Measurements from ENCODE around the gene FGF9. TPM values are rescaled to one million over a fixed set of nuclear protein-coding genes. Genes with fewer than 3 reads are reported as not detected.

The FGF9 gene
- polyA plus RNA-seq, 1 donor (not counting 4 experiments of a cell fraction or from before 2014, with no cell fraction given): not detected

DNA sequence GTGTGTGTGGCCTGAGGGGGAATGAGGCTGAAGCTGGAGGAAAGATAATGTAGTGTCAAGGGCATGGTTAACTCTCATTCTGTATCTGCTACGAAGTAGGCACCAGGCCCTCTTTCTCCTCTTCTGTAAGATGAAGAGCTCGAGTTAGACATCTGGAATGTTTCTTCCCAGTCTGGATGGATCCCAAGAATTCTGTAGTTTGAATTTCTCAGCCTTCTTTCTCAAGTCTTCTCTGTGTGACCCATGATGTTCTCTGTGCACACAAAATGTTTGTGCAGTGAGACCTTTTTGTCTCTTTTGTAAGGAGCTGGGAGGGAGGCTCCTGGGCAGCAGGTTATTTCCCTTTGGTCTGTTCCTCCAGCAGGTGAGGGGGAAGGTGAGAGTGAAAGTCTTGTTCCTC lies 13.7 kb downstream of the FGF9 start:
- Histone ChIP-seq H3K9me1 (ENCODE audit: control insufficient read depth, extremely low read depth, insufficient read depth, low read length) (no peaks in the 10 kb centered on the region), H3K9ac (ENCODE audit: control insufficient read depth, extremely low read depth, insufficient read depth, low read length) (no peak overlapping the region), H3K79me2 (ENCODE audit: control insufficient read depth, insufficient read depth, low read length) (no peaks in the 10 kb centered on the region), H3K4me3 (ENCODE audit: control insufficient read depth in 2 of 3, extremely low read depth in 1 of 3, insufficient read depth in 2 of 3, low read depth in 1 of 3, low read length in 3 of 3) (no peak overlapping the region), H3K9me3 (ENCODE audit: control insufficient read depth, low read depth, low read length) (no peaks in the 10 kb centered on the region), H3K4me1 (ENCODE audit: control insufficient read depth, extremely low read depth, insufficient read depth, low read length) (peaks cover 36% of the 10 kb centered on the region), H3K27ac (ENCODE audit: control insufficient read depth, insufficient read depth, low read length) (no peak overlapping the region), H4K20me1 (ENCODE audit: control insufficient read depth, extremely low read depth, insufficient read depth, low read length) (no peaks in the 10 kb centered on the region), H3K4me2 (ENCODE audit: control insufficient read depth, extremely low read depth, insufficient read depth, low read depth, low read length) (no peak overlapping the region), H2AFZ (ENCODE audit: control insufficient read depth, low read length) (peak overlapping the region; percentile 37), H3K36me3 (ENCODE audit: control insufficient read depth in 2 of 2, extremely low read depth in 1 of 2, insufficient read depth in 2 of 2, low read length in 2 of 2) (no peaks in the 10 kb centered on the region), H3K27me3 (ENCODE audit: control insufficient read depth, extremely low read depth, insufficient read depth, low read length) (no peaks in the 10 kb centered on the region)
- FAIRE-seq (no peak), DNase-seq (ENCODE audit: low read depth, low spot score) (no peak)
- dilution Hi-C loops (cut with MboI; ENCODE audit: extremely low pct_ligation_motif_present, low sequenced_read_pairs): no loop called here
- TF ChIP-seq EZH2 (IDR thresholded peaks at IDR 0.05; ENCODE audit: low read length): no peak
- TF ChIP-seq CTCF (optimal IDR thresholded peaks at IDR 0.05 in 1 of 3, IDR thresholded peaks at IDR 0.05 in 1 of 3, conservative IDR thresholded peaks at IDR 0.05 in 1 of 3; ENCODE audit: extremely low read depth in 1 of 3, insufficient read depth in 2 of 3, low read length in 3 of 3): no peak

- H3K9me1 ChIP-seq (ENCODE audit: control insufficient read depth, extremely low read depth, insufficient read depth, low read length): no peaks in the 10 kb centered on the region
- H3K9me3 ChIP-seq (ENCODE audit: control insufficient read depth, low read depth, low read length): no peaks in the 10 kb centered on the region
- H3K36me3 ChIP-seq (ENCODE audit: control insufficient read depth in 2 of 2, extremely low read depth in 1 of 2, insufficient read depth in 2 of 2, low read length in 2 of 2): no peaks in the 10 kb centered on the region
- H3K9ac ChIP-seq (ENCODE audit: control insufficient read depth, extremely low read depth, insufficient read depth, low read length): no peak overlapping the region
- H3K27me3 ChIP-seq (ENCODE audit: control insufficient read depth, extremely low read depth, insufficient read depth, low read length): no peaks in the 10 kb centered on the region
- no peak overlapping the region for H3K27ac ChIP-seq (ENCODE audit: control insufficient read depth, insufficient read depth, low read length)
- FAIRE-seq (no peak), DNase-seq (ENCODE audit: low read depth, low spot score) (no peak)
- no peak overlapping the region for H3K4me2 ChIP-seq (ENCODE audit: control insufficient read depth, extremely low read depth, insufficient read depth, low read depth, low read length)
- dilution Hi-C loops (cut with MboI; ENCODE audit: extremely low pct_ligation_motif_present, low sequenced_read_pairs): no loop called here
- H4K20me1 ChIP-seq (ENCODE audit: control insufficient read depth, extremely low read depth, insufficient read depth, low read length): no peaks in the 10 kb centered on the region
- H2AFZ ChIP-seq (ENCODE audit: control insufficient read depth, low read length): no peak overlapping the region
- H3K4me1 ChIP-seq (ENCODE audit: control insufficient read depth, extremely low read depth, insufficient read depth, low read length): peaks cover 36% of the 10 kb centered on the region
- H3K4me3 ChIP-seq (ENCODE audit: control insufficient read depth in 2 of 3, extremely low read depth in 1 of 3, insufficient read depth in 2 of 3, low read depth in 1 of 3, low read length in 3 of 3): no peak overlapping the region
- TF ChIP-seq EZH2 (IDR thresholded peaks at IDR 0.05; ENCODE audit: low read length) (no peak), CTCF (optimal IDR thresholded peaks at IDR 0.05 in 1 of 3, IDR thresholded peaks at IDR 0.05 in 1 of 3, conservative IDR thresholded peaks at IDR 0.05 in 1 of 3; ENCODE audit: extremely low read depth in 1 of 3, insufficient read depth in 2 of 3, low read length in 3 of 3) (no peak)
- H3K79me2 ChIP-seq (ENCODE audit: control insufficient read depth, insufficient read depth, low read length): no peaks in the 10 kb centered on the region
Measured at GRCh38 chr13:21685485-21686064, 14.7 kb downstream of the FGF9 start.
